Measurements from ENCODE around the gene MEF2B.

Gene MEF2B

DNA sequence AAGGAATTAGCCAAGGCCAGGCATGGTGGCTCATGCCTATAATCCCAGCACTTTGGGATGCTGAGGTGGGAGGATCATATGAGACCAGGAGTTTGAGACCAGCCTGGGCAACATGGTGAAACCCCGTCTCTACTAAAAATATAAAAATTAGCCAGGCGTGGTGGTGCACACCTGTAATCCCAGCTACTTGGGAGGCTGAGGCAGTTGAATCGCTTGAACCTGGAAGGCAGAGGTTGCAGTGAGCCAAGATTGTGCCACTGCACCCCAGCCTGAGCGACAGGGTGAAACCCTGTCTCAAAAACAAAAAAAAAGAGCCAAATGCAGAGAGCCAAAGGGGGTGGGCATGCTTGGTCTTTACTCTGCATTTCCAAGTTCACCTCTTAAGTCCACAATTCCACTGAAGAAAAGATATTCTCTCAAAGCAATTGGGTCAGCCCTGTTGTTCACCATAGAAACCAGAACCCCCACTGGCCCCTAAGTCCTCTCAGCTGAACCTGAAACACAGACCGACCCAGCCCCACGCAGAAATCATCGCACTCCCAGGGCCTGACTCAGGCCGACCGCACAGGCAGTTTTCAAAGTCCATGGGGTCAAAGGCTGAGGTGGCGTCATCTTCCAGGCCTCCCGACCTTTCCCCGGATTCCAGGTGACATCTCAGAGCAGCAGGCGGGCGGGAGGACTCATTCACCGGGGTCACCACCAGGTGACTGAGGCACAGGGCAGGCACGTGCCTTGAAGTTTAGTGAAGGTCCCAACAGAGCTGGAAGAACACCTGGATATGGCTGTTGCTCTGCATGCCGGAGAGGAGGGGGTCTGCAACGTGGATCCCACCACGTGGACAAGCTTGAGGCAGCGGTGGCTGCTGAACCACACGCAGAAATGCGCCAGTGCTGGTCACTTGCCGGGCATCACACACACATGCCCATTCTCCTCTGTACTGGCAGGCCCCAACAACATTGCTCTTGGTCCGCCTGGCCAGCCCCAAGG, 73.1 kb downstream of the MEF2B start:
- DNase-seq: no peak

DNA sequence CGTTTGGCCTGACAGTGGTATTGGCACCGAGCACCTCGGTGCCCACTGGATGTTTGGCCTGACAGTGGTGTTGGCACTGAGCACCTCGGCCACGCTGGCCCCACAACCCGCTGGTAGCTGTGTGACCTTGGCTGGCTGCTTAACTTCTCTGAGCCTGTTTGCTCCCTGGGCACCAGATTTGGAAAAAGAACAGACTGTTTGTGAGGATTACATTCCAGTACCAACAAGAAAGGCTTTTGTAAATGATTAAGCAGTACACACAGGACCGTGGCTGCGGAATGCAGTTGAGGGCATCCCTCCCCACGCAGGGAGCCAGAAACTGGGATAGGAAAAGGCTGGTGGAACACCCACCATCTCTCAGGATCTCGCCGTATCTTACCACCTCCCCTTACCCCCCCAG, 74.4 kb downstream of the MEF2B start:
- DNase-seq: no peak
